HT-29 (cell line): ENCODE results near the gene IFIT3. TPM values are rescaled to one million over a fixed set of nuclear protein-coding genes. Genes with fewer than 3 reads are reported as not detected.
A peak's percentile ranks its signal among the peaks of the same experiment; 100 is the strongest.
"Not testable (repeated sequence)": the region's sequence is repeated elsewhere in the genome, so short reads cannot be mapped to it uniquely, and the experiment has no call there.

Experiments
- DNase-seq: peaks from one replicate; pipeline ENCODE4 v3.0.0-alpha.2; 2015; ENCODE audit warnings: low spot score
- total RNA-seq: library from RNA; depleted of rRNA; stranded (reverse); fragments of >200 nt; shearing (Covaris generic); gene quantifications from 2 replicates; pipeline ENCODE4 v1.2.3, GENCODE V29; 2014; rRNA removed

The IFIT3 gene
- 6.1 and 6.9 TPM in 2 replicates for total RNA-seq

DNA sequence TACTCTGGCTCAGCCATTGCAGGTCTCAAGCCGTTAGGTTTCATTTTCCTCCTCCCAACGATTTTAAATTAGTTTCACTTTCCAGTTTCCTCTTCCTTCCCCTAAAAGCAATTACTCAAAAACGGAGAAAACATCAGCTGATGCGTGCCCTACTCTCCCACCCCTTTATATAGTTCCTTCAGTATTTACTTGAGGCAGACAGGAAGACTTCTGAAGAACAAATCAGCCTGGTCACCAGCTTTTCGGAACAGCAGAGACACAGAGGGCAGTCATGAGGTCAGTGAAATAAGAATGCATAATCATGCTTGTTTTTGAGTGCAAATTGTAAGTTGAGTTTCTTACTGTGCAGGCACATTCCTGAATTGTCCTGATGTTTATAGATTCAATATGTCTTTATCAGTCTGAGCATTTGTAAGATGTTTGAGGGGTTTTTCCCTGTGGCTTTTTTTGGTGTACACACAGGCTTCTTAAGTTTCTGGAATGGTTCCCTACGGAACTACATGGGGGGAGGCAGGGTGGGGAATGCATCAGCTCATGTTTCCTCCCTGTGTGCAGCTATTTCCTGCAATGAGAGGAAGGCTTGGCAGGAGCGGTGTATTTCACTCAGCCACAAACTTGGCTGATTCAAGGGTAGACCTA is at the start of gene IFIT3:
Gene IFIT3 (plus strand): TSS at position 195 of the 639 bp plus-strand sequence. CDS start 77 bp downstream, at position 272.
- peak; percentile 70 for DNase-seq

DNA sequence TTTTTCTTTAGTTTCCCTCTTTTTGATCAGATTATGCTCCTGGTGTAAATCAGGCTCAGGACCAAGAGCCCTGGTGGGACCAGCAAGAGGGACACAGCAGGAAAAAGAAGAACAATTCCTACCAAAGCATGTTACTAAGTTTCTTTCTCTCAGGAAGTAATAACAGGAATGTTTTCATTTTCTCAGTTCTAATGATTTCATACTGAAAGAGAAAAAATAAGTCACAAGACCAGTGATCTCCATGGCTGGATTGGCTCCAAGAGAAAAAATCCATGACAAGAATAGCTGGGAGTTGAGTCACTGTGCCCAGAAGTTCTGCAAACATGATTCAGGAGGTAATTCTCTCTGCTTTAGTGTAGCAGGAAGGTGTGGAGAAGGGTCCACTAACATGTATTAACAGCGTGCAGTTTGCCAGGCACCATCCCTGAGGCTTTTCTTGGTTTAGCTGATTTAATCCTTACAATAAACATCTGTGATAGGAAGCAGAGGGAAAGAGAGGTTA is 49.7 kb upstream of the IFIT3 start:
- peak; percentile 83 for DNase-seq

- no peak for DNase-seq
Observed at GRCh38 chr10:89278900-89279392, 48.9 kb upstream of the IFIT3 start.

GRCh38 chr10:89279421-89279869 is 48.4 kb upstream of the IFIT3 start:
- DNase-seq: peak; percentile 16

DNA sequence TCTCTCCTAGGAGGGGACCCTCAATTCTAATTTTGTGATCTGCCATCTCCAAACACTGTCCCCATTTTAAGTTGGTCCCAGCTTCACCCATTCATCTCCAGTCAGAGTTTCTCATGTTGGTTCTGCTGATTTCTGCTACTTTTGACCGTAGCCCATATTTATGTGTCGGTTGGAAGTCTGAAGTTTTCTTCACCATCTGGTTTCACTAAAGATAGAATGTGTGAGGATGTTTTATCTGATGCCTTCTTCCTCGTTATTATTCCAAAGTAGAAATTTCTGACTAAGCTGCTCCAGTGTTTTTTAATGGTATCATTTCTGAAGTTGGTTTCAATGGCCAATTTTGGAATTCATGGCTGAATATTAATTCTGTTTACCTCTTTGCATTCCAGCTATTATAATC is 47.3 kb upstream of the IFIT3 start:
- DNase-seq: no peak

- no peak for DNase-seq
Observed at GRCh38 chr10:89281606-89282395, 46.0 kb upstream of the IFIT3 start.

DNA sequence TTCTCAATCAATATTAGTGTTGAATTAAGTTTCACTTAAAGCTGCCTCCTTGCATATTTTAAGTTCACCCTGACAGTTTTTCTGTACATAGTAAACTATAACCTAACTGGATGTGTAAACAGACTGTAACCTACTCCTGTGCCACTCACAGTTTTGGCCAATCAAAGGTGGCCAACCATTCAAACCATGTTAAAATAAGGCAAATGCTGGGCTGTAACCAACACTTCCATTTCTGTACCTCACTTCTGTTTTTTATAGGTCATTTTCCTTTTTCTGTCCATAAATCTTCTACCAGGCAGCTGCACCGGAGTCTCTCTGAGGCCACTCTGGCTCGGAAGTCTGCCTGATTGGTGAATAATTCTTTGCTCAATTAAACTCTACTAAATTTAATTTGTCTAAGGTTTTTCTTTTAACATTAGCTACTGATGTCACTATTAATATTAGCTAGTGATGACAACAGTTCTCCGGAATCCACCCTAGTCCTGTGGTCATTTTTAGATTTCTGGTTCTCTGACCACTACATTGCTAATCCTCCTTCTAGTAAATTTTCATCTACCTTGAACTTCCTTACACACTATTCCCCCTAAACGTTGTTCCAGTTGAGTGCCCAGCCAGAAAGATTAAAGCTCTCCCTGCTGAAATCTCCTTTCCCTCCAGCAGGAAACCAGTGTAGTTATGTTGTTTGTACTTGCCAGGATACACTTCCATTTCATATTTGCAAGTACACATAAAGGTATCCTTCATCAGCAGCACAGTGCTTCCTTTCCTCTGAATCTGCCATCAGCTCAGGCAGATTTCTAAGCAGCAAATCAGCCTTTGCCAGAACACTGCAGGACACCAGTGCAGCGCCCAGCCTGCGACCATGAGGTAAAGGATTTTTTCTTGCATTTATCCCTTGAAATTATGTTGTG is 44.5 kb upstream of the IFIT3 start:
- peak; percentile 12 for DNase-seq

DNA sequence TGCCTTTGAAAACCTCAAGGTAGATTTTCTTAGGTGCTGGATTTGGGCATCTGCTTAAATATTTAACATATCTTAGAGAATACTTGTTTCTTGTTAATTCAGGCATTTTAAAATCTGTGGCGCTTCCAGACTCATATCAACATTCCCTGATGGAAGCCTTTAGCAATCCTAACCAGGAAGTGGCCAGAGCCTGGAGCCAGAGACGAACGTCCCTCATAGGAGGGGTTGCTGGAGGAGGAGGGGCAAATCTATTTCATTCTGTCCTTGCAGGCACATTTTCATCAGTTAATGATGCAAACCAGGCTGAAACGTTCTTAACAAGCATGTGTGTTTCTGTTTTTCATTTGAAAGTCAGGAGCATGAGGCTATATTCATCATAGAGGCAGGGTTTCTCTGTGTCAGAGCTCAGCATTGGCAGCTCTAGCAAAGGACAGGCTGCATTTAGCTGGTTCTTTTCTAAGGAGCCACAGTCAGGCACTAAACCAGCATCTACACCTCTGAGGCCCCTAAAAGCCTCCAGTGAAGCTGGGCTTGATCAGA is 43.8 kb upstream of the IFIT3 start:
- DNase-seq: peak; percentile 49

DNA sequence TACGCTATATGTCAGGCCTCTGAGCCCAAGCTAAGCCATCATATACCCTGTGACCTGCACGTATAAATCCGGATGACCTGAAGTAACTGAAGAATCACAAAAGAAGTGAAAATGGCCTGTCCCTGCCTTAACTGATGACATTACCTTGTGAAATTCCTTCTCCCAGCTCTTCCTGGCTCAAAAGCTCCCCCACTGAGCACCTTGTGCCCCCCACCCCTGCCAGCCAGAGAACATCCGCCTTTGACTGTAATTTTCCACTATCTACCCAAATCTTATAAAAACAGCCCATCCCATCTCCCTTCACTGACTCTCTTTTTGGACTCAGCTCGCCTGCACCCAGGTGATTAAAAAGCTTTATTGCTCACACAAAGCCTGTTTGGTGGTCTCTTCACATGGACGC is 43.1 kb upstream of the IFIT3 start:
- not testable (repeated sequence) for DNase-seq

GRCh38 chr10:89285303-89285702 is 42.5 kb upstream of the IFIT3 start:
- DNase-seq: not testable (repeated sequence)

- no peak for DNase-seq
Observed at GRCh38 chr10:89294721-89295239, 33.0 kb upstream of the IFIT3 start.

DNA sequence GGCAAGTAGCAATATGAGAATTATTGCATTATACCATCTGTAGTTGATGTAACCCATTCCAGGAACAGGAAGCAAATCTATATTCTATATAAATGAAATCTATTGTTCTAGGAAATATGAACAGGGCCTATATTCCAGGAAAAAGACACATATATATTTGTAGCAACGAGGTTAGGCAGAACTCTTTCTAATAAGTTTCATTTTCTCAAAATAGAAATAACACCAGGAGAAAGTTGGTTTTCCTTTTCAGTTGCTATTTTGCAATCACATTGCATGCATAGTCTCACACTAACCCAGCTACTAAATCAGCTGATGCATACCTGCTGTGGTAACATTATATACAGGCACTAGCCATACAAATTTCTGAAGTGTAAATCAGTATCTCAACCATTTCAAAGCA is 32.2 kb upstream of the IFIT3 start:
- DNase-seq: no peak

- DNase-seq: no peak
Observed at GRCh38 chr10:89296220-89296648, 31.6 kb upstream of the IFIT3 start.

GRCh38 chr10:89297356-89297755 is 30.4 kb upstream of the IFIT3 start:
- no peak for DNase-seq

DNA sequence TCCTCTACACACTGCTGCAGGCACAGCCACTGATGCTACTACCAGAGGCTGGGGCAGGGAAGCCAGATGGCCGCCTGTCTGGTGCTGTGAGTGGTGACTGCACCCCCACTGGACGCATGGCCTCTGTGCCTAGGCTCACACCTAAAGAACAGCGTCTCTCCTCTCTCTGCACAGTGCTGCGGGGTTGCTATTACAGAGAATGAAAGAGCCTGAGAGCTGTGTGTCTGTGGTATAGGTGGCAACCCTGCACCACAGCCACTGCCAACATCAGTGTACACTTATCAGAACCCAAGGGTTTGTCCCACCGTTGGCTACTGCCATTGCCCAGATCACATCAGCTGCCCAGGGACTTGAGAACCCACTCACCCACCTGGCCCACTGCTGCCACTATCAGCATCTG is 30.0 kb upstream of the IFIT3 start:
- no peak for DNase-seq

DNA sequence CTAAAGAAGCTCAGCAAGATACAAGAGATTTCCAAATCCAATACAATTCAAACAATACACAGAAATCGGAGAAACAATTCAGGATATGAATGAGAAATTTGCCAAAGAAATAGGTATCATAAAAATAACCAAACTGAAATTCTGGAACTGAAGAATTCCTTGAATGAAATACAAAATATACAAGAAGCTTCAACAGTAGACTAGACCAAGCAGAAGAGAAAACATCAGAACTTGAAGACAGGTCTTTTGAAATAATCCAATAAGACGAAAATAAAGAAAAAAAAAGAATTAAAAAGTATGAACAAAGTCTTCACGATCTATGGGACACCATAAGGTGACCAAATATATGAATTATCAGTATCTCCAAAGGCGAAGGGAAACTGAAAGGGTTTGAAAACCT is 28.8 kb upstream of the IFIT3 start:
- DNase-seq: no peak

DNA sequence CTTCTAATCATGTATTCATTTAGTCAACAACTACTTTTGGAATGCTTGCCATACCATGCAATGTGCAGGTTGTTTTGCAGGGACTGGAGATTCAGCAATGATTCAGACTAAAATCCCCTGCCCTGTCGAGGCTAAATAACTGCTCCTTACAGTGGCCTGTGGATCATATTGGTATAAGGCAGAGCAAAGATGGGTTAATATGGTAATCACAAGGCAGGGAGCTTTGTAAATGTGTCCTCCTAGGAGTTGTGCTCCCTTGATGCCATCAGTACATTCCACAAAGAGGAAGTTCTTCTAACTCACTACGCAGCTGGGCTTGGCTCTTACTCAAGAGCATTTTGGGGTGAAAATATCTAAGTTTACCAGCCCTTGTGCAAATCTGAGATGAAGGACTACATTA is 26.6 kb upstream of the IFIT3 start:
- DNase-seq: peak; percentile 25

DNA sequence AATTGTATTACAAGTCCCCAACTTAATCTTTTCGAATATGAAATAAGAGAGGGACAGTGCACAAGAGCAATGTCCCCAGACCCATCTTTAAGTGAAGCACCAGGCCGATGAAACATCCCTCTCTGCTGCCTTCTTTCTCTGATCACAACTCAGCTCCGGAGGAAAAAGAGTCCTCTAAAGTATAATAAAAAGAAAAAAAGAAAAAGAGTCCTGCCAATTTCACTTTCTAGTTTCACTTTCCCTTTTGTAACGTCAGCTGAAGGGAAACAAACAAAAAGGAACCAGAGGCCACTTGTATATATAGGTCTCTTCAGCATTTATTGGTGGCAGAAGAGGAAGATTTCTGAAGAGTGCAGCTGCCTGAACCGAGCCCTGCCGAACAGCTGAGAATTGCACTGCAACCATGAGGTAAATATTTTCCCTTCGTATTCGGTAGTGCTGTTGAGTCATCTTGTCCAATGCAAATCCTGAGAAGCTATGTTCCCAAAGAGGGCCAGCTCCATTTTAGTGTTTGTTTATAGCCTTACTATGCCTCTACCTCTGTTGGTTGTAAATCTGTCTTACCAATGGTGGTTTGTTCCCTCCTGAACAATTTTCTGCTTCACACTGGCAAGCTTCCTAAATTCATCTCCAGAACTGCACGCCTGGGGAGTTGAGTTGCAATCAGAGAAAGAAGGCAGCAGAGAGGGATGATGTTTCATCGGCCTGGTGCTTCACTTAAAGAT is 25.9 kb upstream of the IFIT3 start, which contains the start of gene IFIT2:
Gene IFIT2 (plus strand): TSS at position 326 of the 725 bp plus-strand sequence. CDS start 78 bp downstream, at position 404.
- peak; percentile 50 for DNase-seq

DNA sequence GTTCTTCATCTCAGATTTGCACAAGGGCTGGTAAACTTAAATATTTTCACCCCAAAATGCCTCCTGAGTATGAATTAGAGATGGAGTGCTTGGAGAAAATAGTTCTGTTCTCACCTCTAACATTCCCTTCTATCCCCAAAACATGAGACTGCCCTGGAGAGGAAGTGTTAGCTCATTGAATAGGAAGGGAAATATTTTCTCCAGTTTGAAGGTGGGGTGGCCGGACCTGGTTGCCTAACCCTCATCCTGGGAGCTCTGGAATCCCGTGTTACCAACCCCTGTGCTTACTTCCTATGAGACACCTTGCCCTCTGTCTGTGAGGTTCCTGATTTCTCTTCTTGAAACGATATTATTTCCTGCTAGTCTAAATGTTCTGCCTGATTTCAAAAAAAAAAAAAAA is 25.2 kb upstream of the IFIT3 start:
- no peak for DNase-seq

- no peak for DNase-seq
Observed at GRCh38 chr10:89303161-89303560, 24.6 kb upstream of the IFIT3 start.
